Loucy (cell line): ENCODE results near the gene OGFRL1.

Source experiments
- H2AFZ ChIP-seq: fragments of 200-600 bp; sonication (generic); 2 replicates; pipeline ENCODE4 v1.6.0; 2016; ENCODE audit warnings: antibody characterized with exemption, mild to moderate bottlenecking, low read length, moderate library complexity
- H3F3A ChIP-seq: fragments of 200-600 bp; 2 replicates; pipeline ENCODE4 v1.6.0; 2016; ENCODE audit warnings: antibody characterized with exemption, low read depth, mild to moderate bottlenecking
- H3K27me3 ChIP-seq: fragments of 200-600 bp; sonication (generic); 2 replicates; pipeline ENCODE4 v1.6.1; 2014; ENCODE audit warnings: low read length, mild to moderate bottlenecking; ENCODE audit not compliant: insufficient read depth, poor library complexity, severe bottlenecking
- H3K36me3 ChIP-seq: fragments of 200-600 bp; sonication (generic); 2 replicates; pipeline ENCODE4 v1.6.1; 2016; ENCODE audit warnings: low read length; ENCODE audit not compliant: insufficient read depth
- H3K4me1 ChIP-seq: fragments of 200-600 bp; sonication (generic); 2 replicates; pipeline ENCODE4 v1.5.1; 2014; ENCODE audit warnings: low read length, mild to moderate bottlenecking; ENCODE audit not compliant: insufficient read depth, poor library complexity, severe bottlenecking
- H3K4me2 ChIP-seq: fragments of 200-600 bp; sonication (generic); 2 replicates; pipeline ENCODE4 v1.6.0; 2014; ENCODE audit warnings: antibody characterized with exemption, low read length, low read depth, mild to moderate bottlenecking; ENCODE audit not compliant: poor library complexity, severe bottlenecking
- H3K4me3 ChIP-seq: fragments of 200-600 bp; sonication (generic); 2 replicates; pipeline ENCODE4 v1.5.1; 2014; ENCODE audit warnings: low read length, mild to moderate bottlenecking, mixed read lengths; ENCODE audit not compliant: poor library complexity, severe bottlenecking
- H3K79me2 ChIP-seq: fragments of 200-600 bp; sonication (generic); 2 replicates; pipeline ENCODE4 v1.6.1; 2014; ENCODE audit warnings: low read length; ENCODE audit not compliant: insufficient read depth
- H3K9ac ChIP-seq: fragments of 200-600 bp; sonication (generic); 2 replicates; pipeline ENCODE4 v1.6.0; 2014; ENCODE audit warnings: mild to moderate bottlenecking, low read depth, low read length, moderate library complexity; ENCODE audit not compliant: poor library complexity, severe bottlenecking
- H3K9me2 ChIP-seq: fragments of 200-600 bp; sonication (generic); replicated peaks from 2 replicates; pipeline ENCODE4 v1.6.1; 2016; ENCODE audit warnings: low read depth, low read length, mixed read lengths
- H3K9me3 ChIP-seq: fragments of 200-600 bp; sonication (generic); 2 replicates; pipeline ENCODE4 v1.6.1; 2014; ENCODE audit warnings: mild to moderate bottlenecking, antibody characterized with exemption, low read length, low read depth; ENCODE audit not compliant: insufficient read depth
- H4K20me1 ChIP-seq: fragments of 200-600 bp; sonication (generic); 2 replicates; pipeline ENCODE4 v1.6.0; 2014; ENCODE audit warnings: antibody characterized with exemption, low read length, mild to moderate bottlenecking; ENCODE audit not compliant: insufficient read depth, poor library complexity, severe bottlenecking
- CTCF ChIP-seq: fragments of 200-600 bp; sonication (generic); conservative IDR thresholded peaks from 2 replicates; pipeline ENCODE4 v1.5.1; 2014; ENCODE audit warnings: mild to moderate bottlenecking, antibody characterized with exemption, low read length
- EZH2phosphoT487 ChIP-seq: fragments of 200-600 bp; IDR thresholded peaks from 2 replicates; pipeline ENCODE4 v1.6.1; 2018; ENCODE audit warnings: antibody characterized with exemption, mild to moderate bottlenecking, moderate library complexity, borderline replicate concordance

Gene OGFRL1

GRCh38 chr6:71320041-71320440 lies 31.4 kb downstream of the OGFRL1 start:
- no peak overlapping the region for H3K4me3 ChIP-seq
- H3K4me2 ChIP-seq = no peak overlapping the region
- H3K9me3 ChIP-seq = no peaks in the 10 kb centered on the region
- no peaks in the 10 kb centered on the region for H3K79me2 ChIP-seq
- H3K9ac ChIP-seq = no peak overlapping the region
- H4K20me1 ChIP-seq = no peaks in the 10 kb centered on the region
- no peak for TF ChIP-seq EZH2phosphoT487
- no peaks in the 10 kb centered on the region for H3K9me2 ChIP-seq
- no peaks in the 10 kb centered on the region for H3K4me1 ChIP-seq
- H2AFZ ChIP-seq = no peak overlapping the region
- H3F3A ChIP-seq = no peaks in the 10 kb centered on the region
- no peaks in the 10 kb centered on the region for H3K27me3 ChIP-seq
- no peaks in the 10 kb centered on the region for H3K36me3 ChIP-seq

GRCh38 chr6:71321314-71321713 lies 32.7 kb downstream of the OGFRL1 start:
- TF ChIP-seq EZH2phosphoT487 (no peak), CTCF (no peak)

GRCh38 chr6:71324194-71324785 lies 35.7 kb downstream of the OGFRL1 start:
- Histone ChIP-seq H3K27me3 (no peaks in the 10 kb centered on the region), H3K9me3 (no peaks in the 10 kb centered on the region), H3K9me2 (no peaks in the 10 kb centered on the region), H3K36me3 (no peaks in the 10 kb centered on the region), H2AFZ (no peak overlapping the region), H3K79me2 (no peaks in the 10 kb centered on the region), H3F3A (no peaks in the 10 kb centered on the region), H3K4me3 (no peak overlapping the region), H3K4me2 (no peak overlapping the region), H3K9ac (no peak overlapping the region), H3K4me1 (no peaks in the 10 kb centered on the region), H4K20me1 (no peaks in the 10 kb centered on the region)
- no peak for TF ChIP-seq CTCF
- no peak for TF ChIP-seq EZH2phosphoT487

More at GRCh38 chr6:71321314-71321713, 32.7 kb downstream of the OGFRL1 start:
- no peak overlapping the region for H3K4me2 ChIP-seq
- no peaks in the 10 kb centered on the region for H3K9me3 ChIP-seq
- no peak overlapping the region for H2AFZ ChIP-seq
- no peaks in the 10 kb centered on the region for H3K9me2 ChIP-seq
- no peaks in the 10 kb centered on the region for H3K36me3 ChIP-seq
- no peaks in the 10 kb centered on the region for H3K79me2 ChIP-seq
- no peaks in the 10 kb centered on the region for H4K20me1 ChIP-seq
- no peaks in the 10 kb centered on the region for H3F3A ChIP-seq
- no peaks in the 10 kb centered on the region for H3K27me3 ChIP-seq
- no peak overlapping the region for H3K9ac ChIP-seq
- no peaks in the 10 kb centered on the region for H3K4me1 ChIP-seq
- H3K4me3 ChIP-seq = no peak overlapping the region

- no peaks in the 10 kb centered on the region for H4K20me1 ChIP-seq
- H2AFZ ChIP-seq = no peak overlapping the region
- no peaks in the 10 kb centered on the region for H3K4me1 ChIP-seq
- H3K4me3 ChIP-seq = no peak overlapping the region
- no peaks in the 10 kb centered on the region for H3K27me3 ChIP-seq
- TF ChIP-seq CTCF = no peak
- TF ChIP-seq EZH2phosphoT487 = no peak
- H3K79me2 ChIP-seq = no peaks in the 10 kb centered on the region
- no peak overlapping the region for H3K9ac ChIP-seq
- H3K9me2 ChIP-seq = no peaks in the 10 kb centered on the region
- H3K9me3 ChIP-seq = no peaks in the 10 kb centered on the region
- no peaks in the 10 kb centered on the region for H3F3A ChIP-seq
- no peak overlapping the region for H3K4me2 ChIP-seq
- no peaks in the 10 kb centered on the region for H3K36me3 ChIP-seq
These were observed 38.0 kb downstream of the OGFRL1 start for GRCh38 chr6:71326611-71327010.
